HG03460 (cell line): ENCODE results near the gene SSR1.
A peak's percentile ranks its signal among the peaks of the same experiment; 100 is the strongest.

Experiments
- ATAC-seq: cut with Tn5 transposase; IDR thresholded peaks from one replicate; pipeline ENCODE4 v1.9.1; 2021; ENCODE audit not compliant: unreplicated experiment

Gene SSR1

GRCh38 chr6:7241160-7241559 is 71.8 kb downstream of the SSR1 start:
- no peak for ATAC-seq

GRCh38 chr6:7240351-7240750 is 72.6 kb downstream of the SSR1 start:
- no peak for ATAC-seq

- ATAC-seq, result no peak
These were observed 73.4 kb downstream of the SSR1 start for GRCh38 chr6:7239590-7239948.

- ATAC-seq, result peak; percentile 49
These were observed 74.0 kb downstream of the SSR1 start for GRCh38 chr6:7238900-7239589.

GRCh38 chr6:7238526-7238899 is 74.5 kb downstream of the SSR1 start:
- ATAC-seq, result no peak

GRCh38 chr6:7237653-7238188 is 75.3 kb downstream of the SSR1 start:
- no peak for ATAC-seq

GRCh38 chr6:7236306-7237209 is 76.4 kb downstream of the SSR1 start:
- ATAC-seq, result peak; percentile 58

GRCh38 chr6:7235712-7236305 is 77.2 kb downstream of the SSR1 start:
- ATAC-seq, result no peak

GRCh38 chr6:7234547-7234946 is 78.5 kb downstream of the SSR1 start:
- no peak for ATAC-seq

GRCh38 chr6:7232351-7232750 is 80.6 kb downstream of the SSR1 start:
- ATAC-seq, result no peak

GRCh38 chr6:7230956-7231713 is 81.9 kb downstream of the SSR1 start:
- no peak for ATAC-seq

GRCh38 chr6:7230327-7230691 is 82.7 kb downstream of the SSR1 start:
- no peak for ATAC-seq

GRCh38 chr6:7229376-7230326 is 83.3 kb downstream of the SSR1 start:
- ATAC-seq, result no peak

GRCh38 chr6:7228662-7229375 is 84.2 kb downstream of the SSR1 start:
- ATAC-seq, result no peak

- no peak for ATAC-seq
These were observed 88.3 kb downstream of the SSR1 start for GRCh38 chr6:7224731-7225130.

GRCh38 chr6:7222197-7222596 is 90.8 kb downstream of the SSR1 start:
- no peak for ATAC-seq

GRCh38 chr6:7219310-7219709 is 93.7 kb downstream of the SSR1 start:
- no peak for ATAC-seq

GRCh38 chr6:7218406-7218988 is 94.5 kb downstream of the SSR1 start:
- ATAC-seq, result no peak
